Loucy (cell line): ENCODE measurements around the gene SNCG.
"Not testable (repeated sequence)": the region's sequence is repeated elsewhere in the genome, so short reads cannot be mapped to it uniquely, and the experiment has no call there.

ENCODE experiments used
- H2AFZ ChIP-seq: fragments of 200-600 bp; sonication (generic); 2 replicates; pipeline ENCODE4 v1.6.0; 2016; ENCODE audit warnings: antibody characterized with exemption, mild to moderate bottlenecking, low read length, moderate library complexity
- H3F3A ChIP-seq: fragments of 200-600 bp; 2 replicates; pipeline ENCODE4 v1.6.0; 2016; ENCODE audit warnings: antibody characterized with exemption, low read depth, mild to moderate bottlenecking
- H3K27me3 ChIP-seq: fragments of 200-600 bp; sonication (generic); 2 replicates; pipeline ENCODE4 v1.6.1; 2014; ENCODE audit warnings: low read length, mild to moderate bottlenecking; ENCODE audit not compliant: insufficient read depth, poor library complexity, severe bottlenecking
- H3K36me3 ChIP-seq: fragments of 200-600 bp; sonication (generic); 2 replicates; pipeline ENCODE4 v1.6.1; 2016; ENCODE audit warnings: low read length; ENCODE audit not compliant: insufficient read depth
- H3K4me1 ChIP-seq: fragments of 200-600 bp; sonication (generic); 2 replicates; pipeline ENCODE4 v1.5.1; 2014; ENCODE audit warnings: low read length, mild to moderate bottlenecking; ENCODE audit not compliant: insufficient read depth, poor library complexity, severe bottlenecking
- H3K4me2 ChIP-seq: fragments of 200-600 bp; sonication (generic); 2 replicates; pipeline ENCODE4 v1.6.0; 2014; ENCODE audit warnings: antibody characterized with exemption, low read length, low read depth, mild to moderate bottlenecking; ENCODE audit not compliant: poor library complexity, severe bottlenecking
- H3K4me3 ChIP-seq: fragments of 200-600 bp; sonication (generic); 2 replicates; pipeline ENCODE4 v1.5.1; 2014; ENCODE audit warnings: low read length, mild to moderate bottlenecking, mixed read lengths; ENCODE audit not compliant: poor library complexity, severe bottlenecking
- H3K79me2 ChIP-seq: fragments of 200-600 bp; sonication (generic); 2 replicates; pipeline ENCODE4 v1.6.1; 2014; ENCODE audit warnings: low read length; ENCODE audit not compliant: insufficient read depth
- H3K9ac ChIP-seq: fragments of 200-600 bp; sonication (generic); 2 replicates; pipeline ENCODE4 v1.6.0; 2014; ENCODE audit warnings: mild to moderate bottlenecking, low read depth, low read length, moderate library complexity; ENCODE audit not compliant: poor library complexity, severe bottlenecking
- H3K9me2 ChIP-seq: fragments of 200-600 bp; sonication (generic); replicated peaks from 2 replicates; pipeline ENCODE4 v1.6.1; 2016; ENCODE audit warnings: low read depth, low read length, mixed read lengths
- H3K9me3 ChIP-seq: fragments of 200-600 bp; sonication (generic); 2 replicates; pipeline ENCODE4 v1.6.1; 2014; ENCODE audit warnings: mild to moderate bottlenecking, antibody characterized with exemption, low read length, low read depth; ENCODE audit not compliant: insufficient read depth
- H4K20me1 ChIP-seq: fragments of 200-600 bp; sonication (generic); 2 replicates; pipeline ENCODE4 v1.6.0; 2014; ENCODE audit warnings: antibody characterized with exemption, low read length, mild to moderate bottlenecking; ENCODE audit not compliant: insufficient read depth, poor library complexity, severe bottlenecking
- CTCF ChIP-seq: fragments of 200-600 bp; sonication (generic); conservative IDR thresholded peaks from 2 replicates; pipeline ENCODE4 v1.5.1; 2014; ENCODE audit warnings: mild to moderate bottlenecking, antibody characterized with exemption, low read length
- EZH2phosphoT487 ChIP-seq: fragments of 200-600 bp; IDR thresholded peaks from 2 replicates; pipeline ENCODE4 v1.6.1; 2018; ENCODE audit warnings: antibody characterized with exemption, mild to moderate bottlenecking, moderate library complexity, borderline replicate concordance

Gene SNCG

GRCh38 chr10:86979296-86979818 is 21.0 kb downstream of the SNCG start:
- Histone ChIP-seq H3K79me2 (no peaks in the 10 kb centered on the region), H3K27me3 (no peaks in the 10 kb centered on the region), H3K4me2 (no peak overlapping the region), H3F3A (no peaks in the 10 kb centered on the region), H3K4me1 (no peaks in the 10 kb centered on the region), H3K4me3 (no peak overlapping the region), H2AFZ (no peak overlapping the region), H3K36me3 (no peaks in the 10 kb centered on the region), H4K20me1 (no peaks in the 10 kb centered on the region), H3K9me2 (no peaks in the 10 kb centered on the region), H3K9ac (no peak overlapping the region), H3K9me3 (no peaks in the 10 kb centered on the region)
- TF ChIP-seq EZH2phosphoT487: no peak
- no peak for TF ChIP-seq CTCF

GRCh38 chr10:86979977-86980448 is 21.6 kb downstream of the SNCG start:
- no peak overlapping the region for H2AFZ ChIP-seq
- TF ChIP-seq CTCF: no peak
- no peak for TF ChIP-seq EZH2phosphoT487

GRCh38 chr10:86981020-86981419 is 22.6 kb downstream of the SNCG start:
- H3K4me1 ChIP-seq, H3K79me2 ChIP-seq, H3K4me2 ChIP-seq, H3K9me3 ChIP-seq, H3K4me3 ChIP-seq, H3F3A ChIP-seq, H3K9me2 ChIP-seq, H3K36me3 ChIP-seq, H2AFZ ChIP-seq, H3K27me3 ChIP-seq, H3K9ac ChIP-seq, H4K20me1 ChIP-seq: not testable (repeated sequence)

More at GRCh38 chr10:86979977-86980448, 21.6 kb downstream of the SNCG start:
- Histone ChIP-seq H3K27me3 (no peaks in the 10 kb centered on the region), H3K4me1 (no peaks in the 10 kb centered on the region), H4K20me1 (no peaks in the 10 kb centered on the region), H3F3A (no peaks in the 10 kb centered on the region), H3K9ac (no peak overlapping the region), H3K9me2 (no peaks in the 10 kb centered on the region), H3K79me2 (no peaks in the 10 kb centered on the region), H3K36me3 (no peaks in the 10 kb centered on the region), H3K4me3 (no peak overlapping the region), H3K9me3 (no peaks in the 10 kb centered on the region), H3K4me2 (no peak overlapping the region)

- Histone ChIP-seq H3K79me2 (no peaks in the 10 kb centered on the region), H3K9ac (no peak overlapping the region), H3F3A (no peaks in the 10 kb centered on the region), H3K9me3 (no peaks in the 10 kb centered on the region), H4K20me1 (no peaks in the 10 kb centered on the region), H3K4me1 (no peaks in the 10 kb centered on the region), H3K27me3 (no peaks in the 10 kb centered on the region), H2AFZ (no peak overlapping the region), H3K36me3 (no peaks in the 10 kb centered on the region), H3K4me2 (no peak overlapping the region), H3K9me2 (no peaks in the 10 kb centered on the region), H3K4me3 (no peak overlapping the region)
- TF ChIP-seq CTCF (no peak), EZH2phosphoT487 (no peak)
These were observed 23.3 kb downstream of the SNCG start for GRCh38 chr10:86981716-86982115.

- not testable (repeated sequence) for H4K20me1 ChIP-seq, H3K4me2 ChIP-seq, H3K4me3 ChIP-seq, H3K4me1 ChIP-seq, H3K9me3 ChIP-seq, H3F3A ChIP-seq, H2AFZ ChIP-seq, H3K9ac ChIP-seq, H3K36me3 ChIP-seq, H3K79me2 ChIP-seq, H3K27me3 ChIP-seq, H3K9me2 ChIP-seq
These were observed 26.1 kb downstream of the SNCG start for GRCh38 chr10:86984498-86984897.
